ENCODE results near the gene FOXC2.
"Not testable (repeated sequence)": the region's sequence is repeated elsewhere in the genome, so short reads cannot be mapped to it uniquely, and the experiment has no call there.

- not testable (repeated sequence) for TF ChIP-seq CTCF, POLR2A (IDR thresholded peaks at IDR 0.05)
These were observed 21.3 kb downstream of the FOXC2 start for GRCh38 chr16:86587955-86588354.

All from body of pancreas (tissue), 4 donors.